Measurements from ENCODE around the gene GAD2. TPM values are rescaled to one million over a fixed set of nuclear protein-coding genes. Genes with fewer than 3 reads are reported as not detected.

Gene GAD2
- total RNA-seq, 6 donors from 2014 or later = not detected

GRCh38 chr10:26290236-26290635 lies 73.7 kb downstream of the GAD2 start:
- WGBS, 2 donors = 63 to 70% methylated on average over 4 of the region's 4 CpGs
- no peaks in the 10 kb centered on the region for H3K9me3 ChIP-seq
- H3K4me1 ChIP-seq = no peaks in the 10 kb centered on the region
- DNase-seq (no peak), ATAC-seq (ENCODE audit: low FRiP score in 2 of 2) (no peak)
- H3K27ac ChIP-seq = no peak overlapping the region
- TF ChIP-seq POLR2AphosphoS5 (IDR thresholded peaks at IDR 0.05) = no peak
- TF ChIP-seq POLR2A (IDR thresholded peaks at IDR 0.05) = no peak
- TF ChIP-seq CTCF (IDR thresholded peaks at IDR 0.05) = no peak
- no peak for TF ChIP-seq EP300 (IDR thresholded peaks at IDR 0.05)
- no peaks in the 10 kb centered on the region for H3K36me3 ChIP-seq
- no peak overlapping the region for H3K4me3 ChIP-seq
- H3K27me3 ChIP-seq = no peaks in the 10 kb centered on the region

- Histone ChIP-seq H3K9me3 (no peaks in the 10 kb centered on the region), H3K4me3 (no peak overlapping the region), H3K27me3 (no peaks in the 10 kb centered on the region), H3K27ac (no peak overlapping the region), H3K4me1 (no peaks in the 10 kb centered on the region), H3K36me3 (no peaks in the 10 kb centered on the region)
- TF ChIP-seq POLR2A (IDR thresholded peaks at IDR 0.05) (no peak), CTCF (IDR thresholded peaks at IDR 0.05) (no peak), EP300 (IDR thresholded peaks at IDR 0.05) (no peak), POLR2AphosphoS5 (IDR thresholded peaks at IDR 0.05) (no peak)
- DNase-seq = no peak
- no peak for ATAC-seq (ENCODE audit: low FRiP score in 2 of 2)
- WGBS, 2 donors = 70 to 76% methylated on average over 13 of the region's 13 CpGs
Observed at GRCh38 chr10:26291721-26292480, 75.3 kb downstream of the GAD2 start.

- Histone ChIP-seq H3K4me1 (no peaks in the 10 kb centered on the region), H3K9me3 (no peaks in the 10 kb centered on the region), H3K4me3 (no peak overlapping the region), H3K36me3 (no peaks in the 10 kb centered on the region), H3K27ac (no peak overlapping the region), H3K27me3 (no peaks in the 10 kb centered on the region)
- 49 to 80% methylated on average over 3 of the region's 3 CpGs for WGBS, 2 donors
- DNase-seq (no peak), ATAC-seq (ENCODE audit: low FRiP score in 2 of 2) (no peak)
- TF ChIP-seq POLR2A (IDR thresholded peaks at IDR 0.05) (no peak), POLR2AphosphoS5 (IDR thresholded peaks at IDR 0.05) (no peak), CTCF (IDR thresholded peaks at IDR 0.05) (no peak), EP300 (IDR thresholded peaks at IDR 0.05) (no peak)
Observed at GRCh38 chr10:26296360-26296759, 79.8 kb downstream of the GAD2 start.

DNA sequence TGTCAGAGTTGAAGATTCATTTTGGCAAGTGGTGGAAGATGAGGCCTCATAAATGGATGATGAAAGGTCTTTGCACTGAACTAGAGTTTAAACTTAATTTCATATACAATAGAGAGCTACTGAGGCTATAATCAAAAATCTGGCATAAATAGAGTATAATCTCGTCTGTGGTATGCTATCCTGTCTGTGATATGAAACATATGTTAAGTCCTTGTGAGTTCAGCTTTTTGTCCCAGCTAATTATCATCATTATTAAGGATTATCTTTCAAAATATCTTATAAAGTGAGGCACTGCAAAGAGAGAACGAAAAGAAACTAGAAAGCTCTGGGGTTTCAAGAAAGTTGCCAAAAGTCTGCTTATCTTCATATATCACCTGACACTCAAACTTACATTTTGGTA lies 83.4 kb downstream of the GAD2 start:
- Histone ChIP-seq H3K4me1 (no peaks in the 10 kb centered on the region), H3K36me3 (no peaks in the 10 kb centered on the region), H3K4me3 (no peak overlapping the region), H3K27me3 (no peaks in the 10 kb centered on the region), H3K9me3 (no peaks in the 10 kb centered on the region), H3K27ac (no peak overlapping the region)
- ATAC-seq (ENCODE audit: low FRiP score in 2 of 2) (no peak), DNase-seq (no peak)
- WGBS, 2 donors = 63 to 68% methylated on average over 2 of the region's 2 CpGs
- TF ChIP-seq POLR2AphosphoS5 (IDR thresholded peaks at IDR 0.05) (no peak), POLR2A (IDR thresholded peaks at IDR 0.05) (no peak), CTCF (IDR thresholded peaks at IDR 0.05) (no peak), EP300 (IDR thresholded peaks at IDR 0.05) (no peak)

GRCh38 chr10:26303366-26303765 lies 86.8 kb downstream of the GAD2 start:
- no peak for DNase-seq
- H3K4me3 ChIP-seq = no peak overlapping the region
- no peak for TF ChIP-seq CTCF (IDR thresholded peaks at IDR 0.05)
- TF ChIP-seq POLR2A (IDR thresholded peaks at IDR 0.05) = no peak
- TF ChIP-seq POLR2AphosphoS5 (IDR thresholded peaks at IDR 0.05) = no peak
- no peak for TF ChIP-seq EP300 (IDR thresholded peaks at IDR 0.05)
- no peak overlapping the region for H3K27ac ChIP-seq
- no peaks in the 10 kb centered on the region for H3K27me3 ChIP-seq
- H3K4me1 ChIP-seq = no peaks in the 10 kb centered on the region
- no peaks in the 10 kb centered on the region for H3K9me3 ChIP-seq
- ATAC-seq (ENCODE audit: low FRiP score in 2 of 2) = no peak
- no peaks in the 10 kb centered on the region for H3K36me3 ChIP-seq
